ENCODE data around the gene CACNA1C.

- TF ChIP-seq, protein P1, sequence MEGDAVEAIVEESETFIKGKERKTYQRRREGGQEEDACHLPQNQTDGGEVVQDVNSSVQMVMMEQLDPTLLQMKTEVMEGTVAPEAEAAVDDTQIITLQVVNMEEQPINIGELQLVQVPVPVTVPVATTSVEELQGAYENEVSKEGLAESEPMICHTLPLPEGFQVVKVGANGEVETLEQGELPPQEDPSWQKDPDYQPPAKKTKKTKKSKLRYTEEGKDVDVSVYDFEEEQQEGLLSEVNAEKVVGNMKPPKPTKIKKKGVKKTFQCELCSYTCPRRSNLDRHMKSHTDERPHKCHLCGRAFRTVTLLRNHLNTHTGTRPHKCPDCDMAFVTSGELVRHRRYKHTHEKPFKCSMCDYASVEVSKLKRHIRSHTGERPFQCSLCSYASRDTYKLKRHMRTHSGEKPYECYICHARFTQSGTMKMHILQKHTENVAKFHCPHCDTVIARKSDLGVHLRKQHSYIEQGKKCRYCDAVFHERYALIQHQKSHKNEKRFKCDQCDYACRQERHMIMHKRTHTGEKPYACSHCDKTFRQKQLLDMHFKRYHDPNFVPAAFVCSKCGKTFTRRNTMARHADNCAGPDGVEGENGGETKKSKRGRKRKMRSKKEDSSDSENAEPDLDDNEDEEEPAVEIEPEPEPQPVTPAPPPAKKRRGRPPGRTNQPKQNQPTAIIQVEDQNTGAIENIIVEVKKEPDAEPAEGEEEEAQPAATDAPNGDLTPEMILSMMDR (IDR thresholded peaks at IDR 0.05), result no peak
- TF ChIP-seq POLR2A (IDR thresholded peaks at IDR 0.05) (no peak), POLR2AphosphoS5 (IDR thresholded peaks at IDR 0.05) (no peak)
Measured at GRCh38 chr12:2212537-2212936, 159.8 kb downstream of the CACNA1C start.
